NOMO-1 (cell line): Measurements from ENCODE around the gene VSTM2B.
"Not testable (repeated sequence)": the region's sequence is repeated elsewhere in the genome, so short reads cannot be mapped to it uniquely, and the experiment has no call there.

Experiments
- DNase-seq, 2 experiments: peaks; one replicate each; lab custom pipeline; 2025; ENCODE audit not compliant: unreplicated experiment in 2 of 2; lab: John Stamatoyannopoulos, UW

The VSTM2B gene

GRCh38 chr19:29525901-29526729 is at the start of gene VSTM2B:
TSS of gene VSTM2B (plus strand) at chr19:29525994. CDS start at chr19:29526584, 590 bp downstream.
- no peak for DNase-seq

- no peak for DNase-seq
Observed at GRCh38 chr19:29476528-29476927, 49.3 kb upstream of the VSTM2B start.

- DNase-seq: no peak
Observed at GRCh38 chr19:29477831-29478577, 47.8 kb upstream of the VSTM2B start.

- no peak for DNase-seq
Observed at GRCh38 chr19:29478578-29479565, 46.9 kb upstream of the VSTM2B start.

GRCh38 chr19:29479941-29480340 is 45.9 kb upstream of the VSTM2B start:
- no peak for DNase-seq

GRCh38 chr19:29480507-29480906 is 45.3 kb upstream of the VSTM2B start:
- no peak for DNase-seq

- DNase-seq: no peak
Observed at GRCh38 chr19:29482855-29483640, 42.7 kb upstream of the VSTM2B start.

GRCh38 chr19:29483641-29483920 is 42.2 kb upstream of the VSTM2B start:
- no peak for DNase-seq

GRCh38 chr19:29483944-29484581 is 41.7 kb upstream of the VSTM2B start:
- DNase-seq: no peak

GRCh38 chr19:29484876-29485275 is 40.9 kb upstream of the VSTM2B start:
- DNase-seq: no peak

- DNase-seq: no peak
Observed at GRCh38 chr19:29485293-29485692, 40.5 kb upstream of the VSTM2B start.

- DNase-seq: not testable (repeated sequence)
Observed at GRCh38 chr19:29486961-29487360, 38.8 kb upstream of the VSTM2B start.

GRCh38 chr19:29487432-29487831 is 38.4 kb upstream of the VSTM2B start:
- no peak for DNase-seq

GRCh38 chr19:29488316-29488715 is 37.5 kb upstream of the VSTM2B start:
- no peak for DNase-seq

- no peak for DNase-seq
Observed at GRCh38 chr19:29489172-29489951, 36.4 kb upstream of the VSTM2B start.

GRCh38 chr19:29491491-29491890 is 34.3 kb upstream of the VSTM2B start:
- DNase-seq: no peak

GRCh38 chr19:29491995-29492577 is 33.7 kb upstream of the VSTM2B start:
- DNase-seq: no peak

GRCh38 chr19:29492769-29493168 is 33.0 kb upstream of the VSTM2B start:
- no peak for DNase-seq

- DNase-seq: no peak
Observed at GRCh38 chr19:29495091-29495490, 30.7 kb upstream of the VSTM2B start.
